Stimulated activated effector memory CD8-positive, alpha-beta T cell treated with anti-CD3 and anti-CD28 coated beads, Interleukin-12 subunit alpha, Interleukin-12 subunit beta, amount 100 ng/mL, for 72 hours (primary cell): Measurements from ENCODE around the gene PRRX2.
"Not testable (repeated sequence)": the region's sequence is repeated elsewhere in the genome, so short reads cannot be mapped to it uniquely, and the experiment has no call there.

ENCODE experiments used
- ATAC-seq: fragments of 150-1000 bp; cut with Tn5 transposase; 2 replicates; pipeline ENCODE4 v1.10.0; 2021
- DNase-seq, 2 donors: peaks; one replicate each; pipeline ENCODE4 v3.0.0; 2021 to 2022; ENCODE audit warnings: low spot score in 2 of 2
- H3K27ac Mint-ChIP-seq: one replicate; pipeline ENCODE4 v1.8.0; 2022; ENCODE audit warnings: mild to moderate bottlenecking, mixed read lengths
- H3K36me3 Mint-ChIP-seq: one replicate; pipeline ENCODE4 v1.8.0; 2022; ENCODE audit warnings: mild to moderate bottlenecking, mixed read lengths
- H3K4me1 Mint-ChIP-seq: one replicate; pipeline ENCODE4 v1.8.0; 2022; ENCODE audit warnings: mixed read lengths
- H3K4me3 Mint-ChIP-seq: one replicate; pipeline ENCODE4 v1.8.0; 2022; ENCODE audit warnings: mild to moderate bottlenecking, mixed read lengths
- H3K9me3 Mint-ChIP-seq: one replicate; pipeline ENCODE4 v1.8.0; 2022; ENCODE audit warnings: mixed read lengths

PRRX2 gene

GRCh38 chr9:129752900-129753729 lies 87.7 kb downstream of the PRRX2 start, which contains the start of gene PTGES:
Gene PTGES, minus strand, starts transcription at chr9:129753042. Its CDS starts 30 bp downstream, at chr9:129753012.
- Mint-ChIP-seq H3K4me1 (peaks cover 11% of the 10 kb centered on the region), H3K4me3 (peak within 1 kb of the TSS; percentile 42), H3K36me3 (no peaks in the 10 kb centered on the region), H3K9me3 (no peaks in the 10 kb centered on the region), H3K27ac (no peak within 1 kb of the TSS)
- ATAC-seq: peak; percentile 63
- peak in 1 of 2 donors; percentile 57 for DNase-seq

DNA sequence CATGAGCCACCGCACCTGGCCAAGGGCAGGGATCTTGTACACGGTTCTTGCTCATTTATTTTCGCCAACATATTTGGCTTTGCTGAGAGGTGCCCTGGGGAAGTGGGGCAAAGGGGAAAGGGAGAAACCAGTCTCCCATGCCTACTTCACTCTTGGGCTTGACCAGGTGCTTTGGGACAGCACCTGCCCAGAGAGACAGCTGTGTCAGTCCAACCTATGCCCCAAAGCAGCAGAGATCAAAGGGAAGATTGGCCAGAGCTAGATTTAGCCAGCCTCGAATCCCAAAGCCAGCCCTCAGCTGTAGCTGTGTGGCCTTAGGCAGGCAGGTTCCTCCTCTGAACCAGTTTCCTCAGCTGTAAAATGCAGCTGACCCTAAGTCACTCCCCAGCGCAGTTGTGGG lies 89.7 kb downstream of the PRRX2 start:
- H3K36me3 Mint-ChIP-seq: no peaks in the 10 kb centered on the region
- ATAC-seq (no peak), DNase-seq (no peak)
- no peak overlapping the region for H3K27ac Mint-ChIP-seq
- H3K4me1 Mint-ChIP-seq: peaks cover 11% of the 10 kb centered on the region
- no peak overlapping the region for H3K4me3 Mint-ChIP-seq
- no peaks in the 10 kb centered on the region for H3K9me3 Mint-ChIP-seq

GRCh38 chr9:129756191-129756590 lies 90.7 kb downstream of the PRRX2 start:
- Mint-ChIP-seq H3K4me3 (no peak overlapping the region), H3K36me3 (no peaks in the 10 kb centered on the region), H3K27ac (no peak overlapping the region), H3K9me3 (no peaks in the 10 kb centered on the region), H3K4me1 (peaks cover 11% of the 10 kb centered on the region)
- no peak for DNase-seq
- ATAC-seq: no peak

DNA sequence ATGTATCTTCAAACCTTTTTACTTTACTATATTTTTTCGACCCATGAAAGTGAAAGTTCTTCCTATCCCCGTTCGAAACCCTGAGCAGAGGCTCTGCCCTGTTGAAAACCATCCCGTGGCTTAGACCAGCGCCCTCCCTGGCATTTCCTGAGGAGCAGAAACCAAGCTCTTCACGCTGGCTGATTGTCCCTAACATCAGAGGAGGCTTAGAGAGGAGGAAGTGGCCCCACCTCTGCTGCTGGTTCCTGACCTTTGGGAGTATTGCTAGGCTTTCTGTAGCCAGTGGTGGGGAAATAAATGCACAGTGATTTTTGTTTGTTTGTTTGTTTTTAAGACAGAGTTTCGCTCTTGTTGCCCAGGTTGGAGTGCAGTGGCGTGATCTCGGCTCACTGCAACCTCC lies 91.6 kb downstream of the PRRX2 start:
- Mint-ChIP-seq H3K4me3 (no peak overlapping the region), H3K9me3 (no peaks in the 10 kb centered on the region)

GRCh38 chr9:129759319-129759718 lies 93.9 kb downstream of the PRRX2 start:
- no peak for DNase-seq
- Mint-ChIP-seq H3K4me1 (no peaks in the 10 kb centered on the region), H3K4me3 (no peak overlapping the region), H3K9me3 (no peaks in the 10 kb centered on the region), H3K36me3 (no peaks in the 10 kb centered on the region), H3K27ac (peak overlapping the region; percentile 58)
- ATAC-seq: no peak

More for the DNA sequence above, 91.6 kb downstream of the PRRX2 start:
- no peak for ATAC-seq
- no peak overlapping the region for H3K27ac Mint-ChIP-seq
- peaks cover 11% of the 10 kb centered on the region for H3K4me1 Mint-ChIP-seq
- no peaks in the 10 kb centered on the region for H3K36me3 Mint-ChIP-seq
- DNase-seq: no peak

DNA sequence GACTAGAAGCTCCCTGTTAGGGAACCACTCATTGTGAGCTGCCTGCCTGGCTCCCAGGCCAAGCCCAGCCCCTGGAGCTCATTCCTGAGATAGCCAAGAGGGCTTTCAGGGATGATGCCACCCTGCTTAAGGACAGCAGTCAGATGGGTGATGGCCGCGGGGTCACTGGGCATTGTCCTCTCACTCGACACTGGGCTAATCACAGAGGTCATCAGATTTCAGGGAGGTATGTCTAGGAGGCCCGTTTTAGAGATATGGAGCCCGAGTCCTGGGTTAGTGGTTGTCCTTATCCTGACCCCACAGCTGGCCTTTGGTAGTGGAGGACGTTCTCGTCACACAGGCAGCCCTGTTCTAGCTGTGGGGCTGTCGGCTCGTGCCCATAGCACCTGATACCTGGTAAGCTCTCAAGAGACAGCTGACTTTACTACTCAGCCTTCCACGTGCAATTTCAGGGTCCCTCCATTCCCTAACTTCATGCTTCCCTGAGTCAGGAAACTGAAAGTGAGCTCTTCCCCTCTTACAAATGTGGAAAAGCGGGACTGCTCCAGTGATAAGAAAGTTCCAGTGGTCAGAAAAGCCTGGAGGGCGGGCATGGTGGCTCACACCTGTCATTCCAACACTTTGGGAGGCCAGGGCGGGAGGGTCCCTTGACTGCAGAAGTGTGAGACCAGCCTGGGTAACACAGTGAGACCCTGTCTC lies 94.5 kb downstream of the PRRX2 start:
- Mint-ChIP-seq H3K9me3 (no peaks in the 10 kb centered on the region), H3K27ac (peak overlapping the region; percentile 58), H3K4me3 (no peak overlapping the region), H3K4me1 (no peaks in the 10 kb centered on the region), H3K36me3 (no peaks in the 10 kb centered on the region)
- ATAC-seq (no peak), DNase-seq (no peak)

- not testable (repeated sequence) for DNase-seq, H3K27ac Mint-ChIP-seq, H3K9me3 Mint-ChIP-seq, H3K4me3 Mint-ChIP-seq, H3K4me1 Mint-ChIP-seq, ATAC-seq, H3K36me3 Mint-ChIP-seq
These were observed 95.3 kb downstream of the PRRX2 start for GRCh38 chr9:129760784-129761183.

GRCh38 chr9:129761293-129761900 lies 96.0 kb downstream of the PRRX2 start:
- H3K27ac Mint-ChIP-seq: no peak overlapping the region
- H3K4me3 Mint-ChIP-seq: no peak overlapping the region
- no peaks in the 10 kb centered on the region for H3K4me1 Mint-ChIP-seq
- DNase-seq: no peak
- H3K36me3 Mint-ChIP-seq: no peaks in the 10 kb centered on the region
- no peaks in the 10 kb centered on the region for H3K9me3 Mint-ChIP-seq
- no peak for ATAC-seq

DNA sequence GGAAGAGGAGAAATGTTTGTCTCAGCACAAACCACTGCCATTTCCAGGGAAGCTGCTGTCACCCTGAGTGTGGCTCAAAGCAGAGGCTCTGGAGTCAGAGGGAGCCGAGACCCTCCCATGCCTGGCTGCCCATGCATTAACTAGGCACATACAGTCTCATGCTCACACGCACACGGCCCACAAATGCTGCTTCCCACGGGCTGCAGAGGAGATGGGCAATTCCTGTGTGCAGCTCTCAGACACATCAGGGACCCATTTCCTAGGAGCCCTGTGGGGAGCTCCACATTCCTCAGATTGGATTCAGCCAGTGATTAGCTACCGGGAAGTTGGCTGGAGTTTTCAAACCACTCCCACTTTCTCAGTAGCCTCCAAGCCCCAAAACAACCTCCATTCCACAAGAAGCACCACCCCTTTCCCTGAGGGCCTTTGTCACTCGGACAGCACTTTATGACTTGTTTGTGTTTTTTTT lies 96.5 kb downstream of the PRRX2 start:
- no peak for DNase-seq
- H3K4me1 Mint-ChIP-seq: no peaks in the 10 kb centered on the region
- no peaks in the 10 kb centered on the region for H3K36me3 Mint-ChIP-seq
- ATAC-seq: no peak
- H3K9me3 Mint-ChIP-seq: no peaks in the 10 kb centered on the region
- H3K27ac Mint-ChIP-seq: no peak overlapping the region
- H3K4me3 Mint-ChIP-seq: no peak overlapping the region

GRCh38 chr9:129762370-129762984 lies 97.0 kb downstream of the PRRX2 start:
- H3K36me3 Mint-ChIP-seq, H3K4me3 Mint-ChIP-seq, ATAC-seq, H3K4me1 Mint-ChIP-seq, H3K27ac Mint-ChIP-seq, H3K9me3 Mint-ChIP-seq, DNase-seq: not testable (repeated sequence)

GRCh38 chr9:129762985-129763926 lies 97.8 kb downstream of the PRRX2 start:
- H3K36me3 Mint-ChIP-seq: no peaks in the 10 kb centered on the region
- H3K9me3 Mint-ChIP-seq: no peaks in the 10 kb centered on the region
- no peak overlapping the region for H3K4me3 Mint-ChIP-seq
- H3K27ac Mint-ChIP-seq: no peak overlapping the region
- ATAC-seq (no peak), DNase-seq (no peak)
- H3K4me1 Mint-ChIP-seq: no peaks in the 10 kb centered on the region

DNA sequence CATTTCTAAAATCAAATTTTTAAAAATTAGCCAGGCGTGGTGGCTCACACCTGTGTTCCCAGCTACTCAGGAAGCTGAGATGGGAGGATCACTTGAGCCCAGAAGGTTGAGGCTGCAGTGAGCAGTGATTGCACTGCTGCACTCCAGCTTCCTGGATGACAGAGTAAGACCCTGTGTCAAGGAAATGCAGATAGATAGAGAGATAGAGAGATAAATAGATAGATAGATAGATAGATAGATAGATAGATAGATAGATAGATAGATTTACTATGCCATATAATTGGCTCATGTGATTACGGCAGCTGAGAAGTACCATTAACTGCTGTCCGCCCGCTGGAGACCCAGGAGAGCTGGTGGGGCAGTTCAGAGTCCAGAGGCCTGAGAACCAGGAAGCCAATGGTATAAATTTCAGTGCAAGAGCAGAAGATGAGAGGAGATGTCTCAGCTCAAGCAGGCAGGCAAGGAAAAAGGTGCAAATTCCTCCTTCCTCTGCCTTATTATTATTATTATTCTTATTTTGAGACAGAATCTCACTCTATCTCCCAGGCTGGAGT lies 100.4 kb downstream of the PRRX2 start:
- DNase-seq (no peak), ATAC-seq (no peak)
- no peaks in the 10 kb centered on the region for H3K4me1 Mint-ChIP-seq
- no peaks in the 10 kb centered on the region for H3K9me3 Mint-ChIP-seq
- H3K4me3 Mint-ChIP-seq: no peak overlapping the region
- no peak overlapping the region for H3K27ac Mint-ChIP-seq
- H3K36me3 Mint-ChIP-seq: no peaks in the 10 kb centered on the region

DNA sequence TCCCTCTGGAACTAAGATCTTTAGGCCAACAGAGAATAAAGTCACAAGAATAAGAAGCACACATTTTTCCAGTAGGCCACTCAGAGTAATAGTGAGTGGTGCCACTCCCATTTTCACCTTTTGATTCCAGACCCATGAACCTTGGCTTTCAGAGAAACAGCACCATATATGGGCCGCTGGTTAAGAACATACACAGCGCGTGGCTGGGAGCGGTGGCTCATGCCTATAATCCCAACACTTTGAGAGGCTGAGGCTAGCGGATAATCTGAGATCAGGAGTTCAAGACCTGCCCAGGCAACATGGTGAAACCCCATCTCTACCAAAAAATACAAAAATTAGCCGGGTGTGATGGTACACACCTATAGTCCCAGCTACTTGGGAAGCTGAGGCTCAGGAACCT lies 103.0 kb downstream of the PRRX2 start:
- ATAC-seq (no peak), DNase-seq (no peak)
- Mint-ChIP-seq H3K4me1 (no peaks in the 10 kb centered on the region), H3K27ac (no peak overlapping the region), H3K9me3 (no peaks in the 10 kb centered on the region), H3K4me3 (no peak overlapping the region), H3K36me3 (no peaks in the 10 kb centered on the region)

- ATAC-seq (no peak), DNase-seq (no peak)
- Mint-ChIP-seq H3K4me1 (peaks cover 8% of the 10 kb centered on the region), H3K36me3 (no peaks in the 10 kb centered on the region), H3K9me3 (no peaks in the 10 kb centered on the region), H3K4me3 (no peak overlapping the region), H3K27ac (no peak overlapping the region)
These were observed 104.2 kb downstream of the PRRX2 start for GRCh38 chr9:129769669-129770068.
